ENCODE data around the gene TNFRSF11A.

- TF ChIP-seq CTCF (IDR thresholded peaks at IDR 0.05; ENCODE audit: insufficient read depth, low read depth, low read length) = no peak
- TF ChIP-seq EZH2 (IDR thresholded peaks at IDR 0.05; ENCODE audit: insufficient read depth, low read length) = no peak
These were observed 77.3 kb downstream of the TNFRSF11A start for GRCh38 chr18:62402342-62402948.

All from astrocyte (in vitro differentiated cells and primary cell).